Middle frontal gyrus (tissue), 1 donor: Measurements from ENCODE around the gene TMEM181.

Experiments
- DNase-seq: peaks from one replicate; pipeline ENCODE4 v3.0.0-alpha.2; 2015; ENCODE audit warnings: low spot score; ENCODE audit errors: extremely low spot score

Gene TMEM181

DNA sequence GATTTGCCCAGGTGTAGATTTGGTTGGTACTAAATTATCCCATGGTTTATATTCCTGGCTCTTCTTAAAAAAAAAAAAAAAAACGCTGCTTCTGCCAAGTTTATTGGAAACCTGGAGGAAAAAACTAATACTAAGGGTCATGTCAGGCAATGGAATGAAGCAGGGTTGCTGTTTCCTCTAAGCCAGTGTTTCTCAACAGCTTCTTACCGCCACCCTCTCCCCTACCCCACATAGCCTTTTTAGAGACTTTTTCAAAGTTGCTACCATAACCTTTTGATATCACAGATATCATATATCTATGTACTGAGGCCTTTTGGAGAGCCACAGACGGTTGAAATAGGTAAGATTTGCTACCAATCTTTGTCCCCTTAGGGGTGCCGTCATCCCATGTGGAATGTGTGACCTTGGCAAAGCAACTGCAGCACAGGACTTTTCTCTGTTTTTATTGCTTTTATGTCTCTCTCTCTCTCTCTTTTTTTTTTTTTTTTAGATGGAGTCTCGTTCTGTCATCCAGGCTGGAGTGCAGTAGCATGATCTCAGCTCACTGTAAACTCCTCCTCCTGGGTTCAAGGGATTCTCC lies 124.9 kb downstream of the TMEM181 start:
- no peak for DNase-seq
